NB4 (cell line): ENCODE measurements around the gene CACNA1B.

Experiments used
- POLR2A ChIP-seq: IDR thresholded peaks from 2 replicates; pipeline ENCODE4 v1.6.1; 2011; ENCODE audit warnings: mild to moderate bottlenecking; ENCODE audit not compliant: insufficient read length; ENCODE audit errors: extremely low read depth
- TF ChIP-seq, protein P1 (sequence below): IDR thresholded peaks from 2 replicates; pipeline ENCODE4 v1.6.1; 2011; ENCODE audit warnings: low read depth, low read length
- TF ChIP-seq, protein P2 (sequence below): IDR thresholded peaks from one replicate; pipeline ENCODE4 v1.5.1; 2012; ENCODE audit warnings: low read depth, low read length

DNA sequence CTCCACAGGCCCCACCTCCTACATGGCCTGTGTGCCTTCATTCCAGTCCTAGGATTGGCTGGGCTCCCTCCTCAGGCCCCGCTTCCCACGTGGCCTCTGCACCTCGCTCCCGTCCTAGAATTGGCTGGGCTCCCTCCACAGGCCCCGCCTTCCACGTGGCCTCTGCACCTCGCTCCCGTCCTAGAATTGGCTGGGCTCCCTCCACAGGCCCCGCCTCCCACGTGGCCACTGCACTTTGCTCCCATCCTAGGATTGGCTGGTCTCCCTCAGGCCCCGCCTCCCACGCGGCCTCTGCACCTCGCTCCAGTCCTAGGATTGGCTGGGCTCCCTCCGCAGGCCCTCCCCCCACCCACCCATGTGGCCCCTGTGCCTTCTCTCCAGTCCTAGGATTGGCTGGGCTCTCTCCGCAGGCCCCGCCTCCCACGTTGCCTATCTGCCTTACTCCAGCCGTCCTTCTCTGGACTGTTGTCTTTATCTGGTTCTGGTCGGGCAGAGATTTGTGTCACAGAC is 45.3 kb upstream of the CACNA1B start:
- TF ChIP-seq, protein P1, sequence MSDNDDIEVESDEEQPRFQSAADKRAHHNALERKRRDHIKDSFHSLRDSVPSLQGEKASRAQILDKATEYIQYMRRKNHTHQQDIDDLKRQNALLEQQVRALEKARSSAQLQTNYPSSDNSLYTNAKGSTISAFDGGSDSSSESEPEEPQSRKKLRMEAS, result no peak
- TF ChIP-seq, protein P2, sequence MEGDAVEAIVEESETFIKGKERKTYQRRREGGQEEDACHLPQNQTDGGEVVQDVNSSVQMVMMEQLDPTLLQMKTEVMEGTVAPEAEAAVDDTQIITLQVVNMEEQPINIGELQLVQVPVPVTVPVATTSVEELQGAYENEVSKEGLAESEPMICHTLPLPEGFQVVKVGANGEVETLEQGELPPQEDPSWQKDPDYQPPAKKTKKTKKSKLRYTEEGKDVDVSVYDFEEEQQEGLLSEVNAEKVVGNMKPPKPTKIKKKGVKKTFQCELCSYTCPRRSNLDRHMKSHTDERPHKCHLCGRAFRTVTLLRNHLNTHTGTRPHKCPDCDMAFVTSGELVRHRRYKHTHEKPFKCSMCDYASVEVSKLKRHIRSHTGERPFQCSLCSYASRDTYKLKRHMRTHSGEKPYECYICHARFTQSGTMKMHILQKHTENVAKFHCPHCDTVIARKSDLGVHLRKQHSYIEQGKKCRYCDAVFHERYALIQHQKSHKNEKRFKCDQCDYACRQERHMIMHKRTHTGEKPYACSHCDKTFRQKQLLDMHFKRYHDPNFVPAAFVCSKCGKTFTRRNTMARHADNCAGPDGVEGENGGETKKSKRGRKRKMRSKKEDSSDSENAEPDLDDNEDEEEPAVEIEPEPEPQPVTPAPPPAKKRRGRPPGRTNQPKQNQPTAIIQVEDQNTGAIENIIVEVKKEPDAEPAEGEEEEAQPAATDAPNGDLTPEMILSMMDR, result no peak
- TF ChIP-seq POLR2A, result no peak
